GM10266 (cell line): ENCODE results near the gene CKAP2L.

ENCODE experiments used
- DNase-seq: peaks from one replicate; pipeline ENCODE4 v3.0.0; 2012; ENCODE audit errors: extremely low spot score
- TF ChIP-seq, protein P1 (sequence below): IDR thresholded peaks from 2 replicates; pipeline ENCODE4 v1.5.1; 2012; ENCODE audit warnings: mild to moderate bottlenecking, low read depth; ENCODE audit not compliant: control insufficient read depth, insufficient read depth; ENCODE audit errors: missing control alignments

CKAP2L gene, protein sequence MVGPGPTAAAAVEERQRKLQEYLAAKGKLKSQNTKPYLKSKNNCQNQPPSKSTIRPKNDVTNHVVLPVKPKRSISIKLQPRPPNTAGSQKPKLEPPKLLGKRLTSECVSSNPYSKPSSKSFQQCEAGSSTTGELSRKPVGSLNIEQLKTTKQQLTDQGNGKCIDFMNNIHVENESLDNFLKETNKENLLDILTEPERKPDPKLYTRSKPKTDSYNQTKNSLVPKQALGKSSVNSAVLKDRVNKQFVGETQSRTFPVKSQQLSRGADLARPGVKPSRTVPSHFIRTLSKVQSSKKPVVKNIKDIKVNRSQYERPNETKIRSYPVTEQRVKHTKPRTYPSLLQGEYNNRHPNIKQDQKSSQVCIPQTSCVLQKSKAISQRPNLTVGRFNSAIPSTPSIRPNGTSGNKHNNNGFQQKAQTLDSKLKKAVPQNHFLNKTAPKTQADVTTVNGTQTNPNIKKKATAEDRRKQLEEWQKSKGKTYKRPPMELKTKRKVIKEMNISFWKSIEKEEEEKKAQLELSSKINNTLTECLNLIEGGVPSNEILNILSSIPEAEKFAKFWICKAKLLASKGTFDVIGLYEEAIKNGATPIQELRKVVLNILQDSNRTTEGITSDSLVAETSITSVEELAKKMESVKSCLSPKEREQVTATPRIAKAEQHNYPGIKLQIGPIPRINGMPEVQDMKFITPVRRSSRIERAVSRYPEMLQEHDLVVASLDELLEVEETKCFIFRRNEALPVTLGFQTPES

DNA sequence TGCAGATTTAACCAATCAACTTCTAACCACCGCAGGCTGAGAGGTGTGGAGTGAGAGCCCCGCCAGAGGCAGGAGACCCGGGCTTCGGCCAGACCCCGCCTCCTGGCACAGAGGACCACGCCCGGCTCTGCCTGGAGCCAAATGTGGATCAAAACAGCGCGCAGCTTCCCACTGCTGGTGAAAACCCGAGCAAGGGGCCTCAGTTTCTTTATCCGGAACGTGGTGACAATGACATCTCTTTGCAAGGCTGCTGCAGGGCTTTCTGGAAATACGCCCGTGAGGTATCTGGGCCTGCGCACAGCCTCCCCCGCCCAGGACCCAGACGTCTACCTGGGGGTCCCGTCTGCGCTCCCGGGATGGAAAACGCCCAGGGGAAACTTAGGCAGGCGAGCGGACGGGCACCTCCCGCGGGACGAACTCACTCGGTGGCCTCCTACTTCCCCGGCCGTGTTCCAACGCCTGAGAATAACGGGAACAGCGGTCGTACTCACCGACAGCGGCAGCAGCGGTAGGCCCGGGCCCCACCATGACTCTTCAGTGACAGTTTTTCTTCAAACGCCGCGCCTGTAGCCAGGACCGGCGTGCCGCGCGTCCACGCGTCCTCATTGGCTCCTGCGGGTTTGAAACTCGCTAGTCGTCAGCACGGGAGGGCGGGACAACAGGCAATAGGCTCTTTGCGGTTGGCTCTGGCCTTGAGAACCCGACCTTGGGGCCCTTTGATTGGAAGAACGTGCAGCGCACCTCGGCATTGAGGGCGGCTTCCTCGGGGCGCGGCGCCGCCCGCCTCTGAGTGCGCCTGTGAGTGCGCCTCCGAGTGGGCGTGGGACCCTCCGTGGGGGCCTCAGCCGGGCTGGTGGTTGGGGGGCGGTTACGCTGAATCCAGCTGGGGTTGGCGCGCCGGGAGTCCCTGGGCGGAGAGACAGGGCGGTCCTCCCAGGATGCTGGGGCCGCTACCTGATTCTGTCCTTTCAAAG lies at the start of gene CKAP2L:
Gene CKAP2L (minus strand): TSS at position 539 of the 974 bp plus-strand sequence. CDS start 11 bp downstream, at position 528.
- TF ChIP-seq, protein P1, sequence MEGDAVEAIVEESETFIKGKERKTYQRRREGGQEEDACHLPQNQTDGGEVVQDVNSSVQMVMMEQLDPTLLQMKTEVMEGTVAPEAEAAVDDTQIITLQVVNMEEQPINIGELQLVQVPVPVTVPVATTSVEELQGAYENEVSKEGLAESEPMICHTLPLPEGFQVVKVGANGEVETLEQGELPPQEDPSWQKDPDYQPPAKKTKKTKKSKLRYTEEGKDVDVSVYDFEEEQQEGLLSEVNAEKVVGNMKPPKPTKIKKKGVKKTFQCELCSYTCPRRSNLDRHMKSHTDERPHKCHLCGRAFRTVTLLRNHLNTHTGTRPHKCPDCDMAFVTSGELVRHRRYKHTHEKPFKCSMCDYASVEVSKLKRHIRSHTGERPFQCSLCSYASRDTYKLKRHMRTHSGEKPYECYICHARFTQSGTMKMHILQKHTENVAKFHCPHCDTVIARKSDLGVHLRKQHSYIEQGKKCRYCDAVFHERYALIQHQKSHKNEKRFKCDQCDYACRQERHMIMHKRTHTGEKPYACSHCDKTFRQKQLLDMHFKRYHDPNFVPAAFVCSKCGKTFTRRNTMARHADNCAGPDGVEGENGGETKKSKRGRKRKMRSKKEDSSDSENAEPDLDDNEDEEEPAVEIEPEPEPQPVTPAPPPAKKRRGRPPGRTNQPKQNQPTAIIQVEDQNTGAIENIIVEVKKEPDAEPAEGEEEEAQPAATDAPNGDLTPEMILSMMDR: no peak

DNA sequence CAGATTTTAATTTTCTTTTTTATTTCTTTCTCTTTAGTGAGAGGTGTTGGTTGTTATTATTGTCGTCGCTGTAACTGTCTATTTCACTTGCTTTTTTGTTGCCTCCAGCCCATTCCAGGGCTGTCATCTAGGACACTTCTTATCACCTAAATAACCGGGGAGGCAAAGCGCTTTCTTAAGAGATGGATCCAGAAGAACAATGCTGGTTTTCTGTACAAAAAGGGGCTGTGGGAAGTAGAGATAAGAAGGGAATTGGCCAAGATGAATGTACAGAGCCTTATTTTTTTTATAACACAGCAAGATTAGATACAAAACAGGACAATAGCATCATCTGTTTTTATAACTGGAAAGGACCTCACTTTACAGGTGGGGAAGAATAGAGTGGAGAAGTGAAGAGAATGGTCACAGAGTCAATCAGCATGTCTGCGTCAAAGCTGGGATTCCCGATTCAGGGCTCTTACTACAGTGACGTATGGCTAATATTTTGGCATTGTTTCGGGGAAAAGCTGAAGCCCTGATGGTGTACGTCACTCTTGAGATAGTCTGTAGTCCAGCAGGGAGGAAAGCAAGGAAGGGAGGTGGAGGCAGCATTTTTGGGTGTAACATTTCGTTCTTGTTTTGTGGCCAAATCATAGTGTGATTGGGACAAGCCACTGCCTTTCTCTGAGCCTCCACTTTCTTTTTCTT lies 49.0 kb upstream of the CKAP2L start:
- DNase-seq: no peak
- TF ChIP-seq, protein P1: no peak

More for the DNA sequence above, at the start of gene CKAP2L:
- peak; percentile 93 for DNase-seq

DNA sequence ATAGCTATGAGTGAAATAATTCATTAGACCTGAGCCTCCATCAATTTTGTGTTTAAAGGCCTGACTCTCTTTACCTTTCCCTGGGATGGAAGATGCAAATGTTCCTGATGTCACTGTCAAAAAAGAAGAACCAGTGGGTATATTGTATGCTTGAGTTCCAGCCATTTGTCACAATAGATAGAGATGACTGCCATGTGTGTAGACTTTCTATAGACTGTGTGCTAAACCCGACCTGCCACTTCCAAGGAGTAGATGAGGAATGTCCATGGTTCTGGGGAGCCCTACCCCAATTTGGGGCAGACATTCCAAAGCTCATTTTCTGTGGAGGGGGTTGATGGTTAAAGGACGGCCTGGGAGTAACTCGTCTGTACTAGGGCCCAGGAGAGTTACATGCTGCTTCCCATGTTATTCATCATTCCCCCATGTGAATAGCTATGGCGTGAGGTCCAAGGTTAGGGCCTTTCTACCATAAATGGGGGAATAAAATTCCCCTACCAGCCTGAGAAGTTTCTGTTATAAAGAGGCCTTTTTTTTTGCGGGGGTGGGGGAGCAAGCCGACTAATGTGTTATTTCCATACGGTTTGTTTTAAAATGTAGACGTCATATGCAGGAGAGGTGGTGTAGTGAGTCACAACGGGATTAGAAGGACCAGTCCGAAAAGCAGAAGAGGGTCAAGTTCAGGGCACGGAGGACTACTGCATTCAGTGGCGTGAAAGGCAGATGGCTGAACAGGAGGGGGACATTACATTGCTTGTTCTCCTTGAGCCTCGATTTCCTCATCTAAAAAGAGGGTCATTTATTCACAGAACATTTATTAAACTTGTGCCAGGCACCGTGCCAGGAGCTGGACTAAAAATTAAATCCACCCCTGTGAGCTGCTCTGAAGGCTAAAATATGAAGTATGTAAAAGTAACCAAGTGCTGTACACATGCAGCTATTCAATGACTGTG lies 48.2 kb upstream of the CKAP2L start:
- DNase-seq: peak; percentile 41

DNA sequence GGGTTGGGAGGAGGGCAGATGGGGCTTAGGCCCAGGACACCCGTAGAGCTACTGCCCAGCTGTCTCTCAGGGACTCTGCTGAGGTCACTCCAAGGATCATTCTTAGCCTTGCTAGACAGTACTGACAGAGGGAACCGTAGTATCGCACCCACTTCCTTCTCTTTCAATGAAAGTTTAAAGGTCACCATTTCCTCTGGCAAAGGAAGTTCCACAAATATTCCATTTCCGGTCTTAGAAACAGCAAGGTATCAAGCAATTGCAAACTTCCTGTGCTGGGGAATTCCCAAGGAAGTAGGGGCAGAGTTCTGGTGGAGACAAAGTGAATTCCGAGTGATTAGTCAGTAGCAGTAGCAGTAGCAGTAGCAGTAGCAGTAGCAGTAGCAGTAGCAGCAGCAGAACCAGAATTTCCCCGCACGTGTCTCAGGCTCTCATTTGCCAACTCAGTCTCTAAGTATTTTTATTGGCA lies 47.5 kb upstream of the CKAP2L start:
- TF ChIP-seq, protein P1: no peak
- no peak for DNase-seq

More for the DNA sequence above, 48.2 kb upstream of the CKAP2L start:
- TF ChIP-seq, protein P1: no peak

DNA sequence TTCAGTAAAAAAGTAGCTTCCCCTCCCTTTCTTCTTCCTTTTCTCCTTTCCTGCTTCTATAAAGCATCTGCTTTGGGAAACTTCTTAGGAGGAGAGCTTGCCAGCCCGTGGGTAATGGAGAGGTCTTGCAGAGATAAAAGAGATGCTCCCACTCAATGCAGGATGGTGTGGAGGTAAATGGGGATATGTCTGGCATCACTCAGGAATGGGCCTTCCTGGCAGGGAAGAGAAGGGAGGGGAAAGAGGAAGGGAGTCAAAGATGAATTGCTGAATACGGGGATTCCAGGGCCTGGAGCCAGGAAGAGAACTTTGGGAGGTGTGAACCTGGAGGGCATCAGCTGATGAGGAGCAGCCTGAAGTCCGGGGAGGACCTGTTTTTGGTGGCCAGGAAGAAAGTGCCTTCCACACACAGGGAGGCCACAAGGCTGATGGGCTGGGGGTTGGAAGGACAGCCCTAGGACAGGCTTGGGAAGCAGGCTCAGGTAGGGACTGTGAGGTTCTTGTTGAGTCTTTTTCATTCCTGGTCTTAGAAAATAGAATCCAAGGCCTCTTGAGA lies 46.9 kb upstream of the CKAP2L start:
- DNase-seq: no peak
- TF ChIP-seq, protein P1: no peak
